ENCODE measurements around the gene TUT4. TPM values are rescaled to one million over a fixed set of nuclear protein-coding genes. Genes with fewer than 3 reads are reported as not detected.
A peak's percentile ranks its signal among the peaks of the same experiment; 100 is the strongest.

Gene TUT4
- total and polyA plus RNA-seq, 2 experiments from 2014 or later = 14.9 to 18.9 TPM

- Histone ChIP-seq H3K27ac (no peak overlapping the region), H4K20me1 (ENCODE audit: insufficient read depth) (no peaks in the 10 kb centered on the region), H3K9ac (no peak overlapping the region), H3K4me2 (ENCODE audit: unreplicated experiment) (no peak overlapping the region), H3K4me1 (ENCODE audit: insufficient read depth) (no peaks in the 10 kb centered on the region), H3K36me3 (ENCODE audit: low read depth) (peaks cover 75% of the 10 kb centered on the region), H3K9me3 (ENCODE audit: low read depth) (no peaks in the 10 kb centered on the region), H3K4me3 (no peak overlapping the region), H3F3A (ENCODE audit: insufficient read depth) (peaks cover 11% of the 10 kb centered on the region; the same call in 1 of the 2 replicates), H2AFZ (no peak overlapping the region), H3K27me3 (replicated peaks; ENCODE audit: insufficient read depth) (no peaks in the 10 kb centered on the region), H3K79me2 (ENCODE audit: insufficient read depth) (no peaks in the 10 kb centered on the region), H3K9me2 (ENCODE audit: insufficient read depth) (no peaks in the 10 kb centered on the region)
- in situ Hi-C loops (cut with MboI) = no loop called here
- TF ChIP-seq EZH2phosphoT487 (IDR thresholded peaks at IDR 0.05; ENCODE audit: insufficient read depth, low read depth) (no peak), EZH2 (IDR thresholded peaks at IDR 0.05; ENCODE audit: insufficient read depth, poor library complexity, severe bottlenecking) (no peak)
- DNase-seq = no peak
Measured at GRCh38 chr1:52414942-52415341, 137.9 kb downstream of the TUT4 start.

GRCh38 chr1:52413410-52413989 lies 139.4 kb downstream of the TUT4 start:
- Histone ChIP-seq H3K79me2 (ENCODE audit: insufficient read depth) (0 out of 2 replicates have a peak, but pooled peaks cover 5% of the 10 kb centered on the region), H3K9me3 (ENCODE audit: low read depth) (no peaks in the 10 kb centered on the region), H3K9me2 (ENCODE audit: insufficient read depth) (no peaks in the 10 kb centered on the region), H3K4me2 (ENCODE audit: unreplicated experiment) (no peak overlapping the region), H3F3A (ENCODE audit: insufficient read depth) (peaks cover 11% of the 10 kb centered on the region; the same call in 1 of the 2 replicates), H3K4me3 (no peak overlapping the region), H3K27ac (no peak overlapping the region), H3K9ac (no peak overlapping the region), H3K27me3 (replicated peaks; ENCODE audit: insufficient read depth) (no peaks in the 10 kb centered on the region), H3K4me1 (ENCODE audit: insufficient read depth) (no peaks in the 10 kb centered on the region), H4K20me1 (ENCODE audit: insufficient read depth) (no peaks in the 10 kb centered on the region), H2AFZ (no peak overlapping the region), H3K36me3 (ENCODE audit: low read depth) (peaks cover 75% of the 10 kb centered on the region)
- DNase-seq = peak; percentile 31
- in situ Hi-C loops (cut with MboI) = no loop called here
- WGBS, 2 experiments (ENCODE audit: low coverage in 1 of 2, low lambda C conversion rate in 2 of 2, missing lambda C conversion rate in 2 of 2) = 89 to 94% methylated on average over 10 of the region's 10 CpGs
- no peak for TF ChIP-seq EZH2 (IDR thresholded peaks at IDR 0.05; ENCODE audit: insufficient read depth, poor library complexity, severe bottlenecking)
- no peak for TF ChIP-seq EZH2phosphoT487 (IDR thresholded peaks at IDR 0.05; ENCODE audit: insufficient read depth, low read depth)

GRCh38 chr1:52404975-52405338 lies 147.9 kb downstream of the TUT4 start:
- Histone ChIP-seq H3K4me3 (peak overlapping the region; percentile 100), H3K27ac (peak overlapping the region; percentile 89), H3F3A (ENCODE audit: insufficient read depth) (no peaks in the 10 kb centered on the region), H4K20me1 (ENCODE audit: insufficient read depth) (no peaks in the 10 kb centered on the region), H3K9me3 (ENCODE audit: low read depth) (no peaks in the 10 kb centered on the region), H3K4me2 (ENCODE audit: unreplicated experiment) (peak overlapping the region; percentile 99), H3K27me3 (replicated peaks; ENCODE audit: insufficient read depth) (no peaks in the 10 kb centered on the region), H3K79me2 (ENCODE audit: insufficient read depth) (peaks cover 59% of the 10 kb centered on the region), H2AFZ (peak overlapping the region; percentile 99), H3K36me3 (ENCODE audit: low read depth) (peaks cover 26% of the 10 kb centered on the region; the same call in 1 of the 2 replicates), H3K9me2 (ENCODE audit: insufficient read depth) (no peaks in the 10 kb centered on the region), H3K4me1 (ENCODE audit: insufficient read depth) (peaks cover 11% of the 10 kb centered on the region), H3K9ac (peak overlapping the region; percentile 97)
- 4 to 6% methylated on average over 8 of the region's 8 CpGs for WGBS, 2 experiments (ENCODE audit: low coverage in 1 of 2, low lambda C conversion rate in 2 of 2, missing lambda C conversion rate in 2 of 2)
- TF ChIP-seq EZH2phosphoT487 (IDR thresholded peaks at IDR 0.05; ENCODE audit: insufficient read depth, low read depth) (no peak), EZH2 (IDR thresholded peaks at IDR 0.05; ENCODE audit: insufficient read depth, poor library complexity, severe bottlenecking) (no peak)
- no peak for DNase-seq
- in situ Hi-C loops (cut with MboI) = no loop called here

- Histone ChIP-seq H3K4me3 (peak within 1 kb of the TSS; percentile 100), H3K36me3 (ENCODE audit: low read depth) (peaks cover 26% of the 10 kb centered on the region; the same call in 1 of the 2 replicates), H3F3A (ENCODE audit: insufficient read depth) (no peaks in the 10 kb centered on the region), H3K79me2 (ENCODE audit: insufficient read depth) (peaks cover 59% of the 10 kb centered on the region), H2AFZ (peak within 1 kb of the TSS; percentile 99), H3K4me2 (ENCODE audit: unreplicated experiment) (peak within 1 kb of the TSS; percentile 99), H3K4me1 (ENCODE audit: insufficient read depth) (peaks cover 11% of the 10 kb centered on the region), H4K20me1 (ENCODE audit: insufficient read depth) (no peaks in the 10 kb centered on the region), H3K9ac (peak within 1 kb of the TSS; percentile 97), H3K9me2 (ENCODE audit: insufficient read depth) (no peaks in the 10 kb centered on the region), H3K27ac (peak within 1 kb of the TSS; percentile 89), H3K9me3 (ENCODE audit: low read depth) (no peaks in the 10 kb centered on the region), H3K27me3 (replicated peaks; ENCODE audit: insufficient read depth) (no peaks in the 10 kb centered on the region)
- WGBS, 2 experiments (ENCODE audit: low coverage in 1 of 2, low lambda C conversion rate in 2 of 2, missing lambda C conversion rate in 2 of 2) = 1% methylated on average over 47 to 57 of the region's 57 CpGs
- in situ Hi-C loops (cut with MboI) = no loop called here
- peak; percentile 100 for DNase-seq
- TF ChIP-seq EZH2 (IDR thresholded peaks at IDR 0.05; ENCODE audit: insufficient read depth, poor library complexity, severe bottlenecking) (no peak), EZH2phosphoT487 (IDR thresholded peaks at IDR 0.05; ENCODE audit: insufficient read depth, low read depth) (no peak)
Measured at GRCh38 chr1:52404116-52404974, 148.5 kb downstream of the TUT4 start, which contains the start of the genes ORC1 and PRPF38A. Gene ORC1 (minus strand): TSS chr1:52404423. CDS start chr1:52402223, 2,200 bp downstream. Gene PRPF38A (plus strand): TSS chr1:52404602. CDS start chr1:52404750, 148 bp downstream.
